ENCODE data around the gene LIG1.

The LIG1 gene

DNA sequence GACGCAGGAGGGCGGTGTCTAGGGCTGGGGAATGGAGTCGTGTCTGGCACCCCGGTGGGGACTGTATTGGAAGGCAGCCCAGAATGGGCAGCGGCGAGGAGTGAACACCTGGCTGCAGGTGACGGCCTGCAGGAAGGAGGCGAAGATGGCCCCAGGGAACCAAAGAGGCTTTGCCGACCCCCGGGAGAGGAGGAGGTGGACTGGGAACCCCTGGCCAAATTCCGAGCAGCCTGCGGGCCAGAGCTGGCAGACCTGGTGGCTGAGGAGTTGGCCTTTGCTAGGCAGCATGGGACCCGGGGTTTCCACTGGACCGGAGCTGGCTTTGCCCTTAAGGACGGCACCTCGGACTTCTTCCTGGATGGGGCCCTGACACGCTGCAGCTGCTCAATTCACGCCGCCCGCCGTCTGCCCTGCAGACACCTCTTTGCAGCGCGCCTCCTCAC lies 26.2 kb upstream of the LIG1 start:
- Histone ChIP-seq H3K4me1 (ENCODE audit: control insufficient read depth, insufficient read depth, low read length, poor library complexity, severe bottlenecking) (no peaks in the 10 kb centered on the region), H3K27me3 (replicated peaks; ENCODE audit: control insufficient read depth, insufficient read depth, low read length, poor library complexity, severe bottlenecking) (no peaks in the 10 kb centered on the region), H3K36me3 (ENCODE audit: control insufficient read depth, insufficient read depth, low read length) (no peaks in the 10 kb centered on the region), H3K4me3 (ENCODE audit: insufficient read depth, low read depth, low read length, poor library complexity, severe bottlenecking) (no peak overlapping the region), H3K9me3 (ENCODE audit: control insufficient read depth, low read length) (no peaks in the 10 kb centered on the region), H3K27ac (ENCODE audit: insufficient read depth, low read length, poor library complexity, severe bottlenecking) (no peak overlapping the region)
- no peak for DNase-seq

DNA sequence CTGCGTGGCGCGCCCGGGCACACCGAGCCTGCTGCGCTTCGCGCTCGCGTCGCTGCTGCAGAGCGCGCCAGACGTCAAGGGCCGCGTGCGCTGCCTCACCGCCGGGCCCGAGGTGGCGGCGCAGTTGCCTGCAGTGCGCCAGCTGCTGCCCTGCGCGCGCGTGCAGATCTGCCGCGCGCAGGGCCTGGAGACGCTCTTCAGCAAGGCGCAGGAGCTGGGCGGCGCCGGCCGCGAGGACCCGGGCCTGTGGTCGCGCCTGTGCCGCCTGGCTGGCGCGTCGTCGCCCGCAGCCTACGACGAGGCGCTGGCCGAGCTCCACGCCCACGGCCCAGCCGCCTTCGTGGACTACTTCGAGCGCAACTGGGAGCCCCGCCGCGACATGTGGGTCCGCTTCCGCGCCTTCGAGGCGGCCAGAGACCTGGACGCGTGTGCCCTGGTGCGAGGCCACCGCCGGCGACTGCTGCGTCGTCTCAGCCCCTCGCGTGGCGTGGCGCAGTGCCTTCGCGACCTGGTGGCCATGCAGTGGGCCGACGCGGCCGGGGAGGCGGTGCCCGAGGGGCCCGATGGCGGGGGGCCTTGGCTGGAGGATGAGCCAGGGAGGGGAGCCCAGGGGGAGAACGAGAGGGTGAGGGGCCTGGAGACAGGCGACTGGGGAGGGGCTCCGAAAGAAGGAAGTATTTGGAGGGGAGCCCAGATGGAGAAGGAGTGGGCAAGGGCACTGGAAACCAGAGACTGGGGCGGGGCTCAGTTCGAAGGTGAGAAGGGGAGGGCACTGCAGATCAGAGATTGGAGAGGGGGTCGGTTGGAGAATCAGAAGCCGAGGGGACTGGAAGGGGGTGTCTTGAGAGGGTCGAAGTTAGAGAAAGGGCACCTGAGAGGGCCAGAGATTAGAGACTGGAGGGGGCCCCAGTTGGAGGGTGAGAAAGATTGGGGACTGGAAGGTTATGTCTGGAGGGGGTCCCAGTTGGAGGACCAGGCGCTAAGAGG lies 25.0 kb upstream of the LIG1 start:
- Histone ChIP-seq H3K36me3 (ENCODE audit: control insufficient read depth, insufficient read depth, low read length) (no peaks in the 10 kb centered on the region), H3K4me1 (ENCODE audit: control insufficient read depth, insufficient read depth, low read length, poor library complexity, severe bottlenecking) (no peaks in the 10 kb centered on the region), H3K9me3 (ENCODE audit: control insufficient read depth, low read length) (no peaks in the 10 kb centered on the region), H3K27me3 (replicated peaks; ENCODE audit: control insufficient read depth, insufficient read depth, low read length, poor library complexity, severe bottlenecking) (no peaks in the 10 kb centered on the region), H3K4me3 (ENCODE audit: insufficient read depth, low read depth, low read length, poor library complexity, severe bottlenecking) (no peak overlapping the region), H3K27ac (ENCODE audit: insufficient read depth, low read length, poor library complexity, severe bottlenecking) (no peak overlapping the region)
- DNase-seq = no peak

DNA sequence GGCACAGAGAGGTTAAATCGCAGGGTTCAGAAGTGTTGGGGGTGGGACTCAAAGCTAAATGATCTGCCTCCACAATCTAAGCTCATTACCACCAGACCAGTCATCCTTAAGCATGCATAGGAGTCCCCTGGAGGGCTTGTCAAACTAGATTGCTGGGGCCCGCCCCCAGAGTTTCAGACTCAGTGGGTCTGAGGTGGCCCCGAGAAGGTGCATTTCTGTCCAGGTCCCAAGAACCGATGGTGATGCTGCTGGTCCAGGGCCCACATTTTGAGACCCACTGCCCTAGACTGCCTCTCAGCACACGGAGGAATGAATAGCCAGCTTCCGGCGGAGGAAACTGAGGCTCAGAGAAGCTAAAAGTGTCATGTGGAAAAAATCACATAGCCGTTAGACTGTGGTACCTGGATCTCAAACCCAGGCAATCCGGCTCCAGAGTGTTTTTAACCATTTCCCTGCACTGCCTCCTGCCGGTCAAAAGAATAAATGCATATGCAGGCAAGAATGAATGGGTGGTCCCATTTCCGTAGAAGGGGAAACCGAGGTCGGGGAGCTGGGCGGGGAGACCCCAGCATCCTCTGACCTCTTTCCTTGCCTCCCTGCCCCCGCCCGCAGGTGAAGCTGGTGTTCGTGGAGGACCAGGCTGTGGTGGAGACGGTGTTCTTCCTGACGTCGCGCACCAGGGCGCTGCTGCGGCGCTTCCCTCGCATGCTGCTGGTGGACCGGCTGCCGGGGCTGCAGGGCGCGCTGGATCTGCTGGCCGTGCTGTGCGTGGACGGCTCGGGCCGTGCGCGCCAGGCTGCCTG lies 24.1 kb upstream of the LIG1 start:
- no peak for DNase-seq
- no peaks in the 10 kb centered on the region for H3K4me1 ChIP-seq (ENCODE audit: control insufficient read depth, insufficient read depth, low read length, poor library complexity, severe bottlenecking)

GRCh38 chr19:48192750-48193149 lies 22.6 kb upstream of the LIG1 start:
- no peaks in the 10 kb centered on the region for H3K36me3 ChIP-seq (ENCODE audit: control insufficient read depth, insufficient read depth, low read length)
- no peak overlapping the region for H3K4me3 ChIP-seq (ENCODE audit: insufficient read depth, low read depth, low read length, poor library complexity, severe bottlenecking)
- H3K27me3 ChIP-seq (replicated peaks; ENCODE audit: control insufficient read depth, insufficient read depth, low read length, poor library complexity, severe bottlenecking) = no peaks in the 10 kb centered on the region
- no peak for DNase-seq
- no peaks in the 10 kb centered on the region for H3K4me1 ChIP-seq (ENCODE audit: control insufficient read depth, insufficient read depth, low read length, poor library complexity, severe bottlenecking)
- H3K9me3 ChIP-seq (ENCODE audit: control insufficient read depth, low read length) = no peaks in the 10 kb centered on the region
- H3K27ac ChIP-seq (ENCODE audit: insufficient read depth, low read length, poor library complexity, severe bottlenecking) = no peak overlapping the region

More for the DNA sequence above, 24.1 kb upstream of the LIG1 start:
- Histone ChIP-seq H3K9me3 (ENCODE audit: control insufficient read depth, low read length) (no peaks in the 10 kb centered on the region), H3K4me3 (ENCODE audit: insufficient read depth, low read depth, low read length, poor library complexity, severe bottlenecking) (no peak overlapping the region), H3K27ac (ENCODE audit: insufficient read depth, low read length, poor library complexity, severe bottlenecking) (no peak overlapping the region), H3K36me3 (ENCODE audit: control insufficient read depth, insufficient read depth, low read length) (no peaks in the 10 kb centered on the region), H3K27me3 (replicated peaks; ENCODE audit: control insufficient read depth, insufficient read depth, low read length, poor library complexity, severe bottlenecking) (no peaks in the 10 kb centered on the region)

- no peak overlapping the region for H3K4me3 ChIP-seq (ENCODE audit: insufficient read depth, low read depth, low read length, poor library complexity, severe bottlenecking)
- no peak overlapping the region for H3K27ac ChIP-seq (ENCODE audit: insufficient read depth, low read length, poor library complexity, severe bottlenecking)
- no peaks in the 10 kb centered on the region for H3K36me3 ChIP-seq (ENCODE audit: control insufficient read depth, insufficient read depth, low read length)
Measured at GRCh38 chr19:48190885-48191284, 20.7 kb upstream of the LIG1 start.

DNA sequence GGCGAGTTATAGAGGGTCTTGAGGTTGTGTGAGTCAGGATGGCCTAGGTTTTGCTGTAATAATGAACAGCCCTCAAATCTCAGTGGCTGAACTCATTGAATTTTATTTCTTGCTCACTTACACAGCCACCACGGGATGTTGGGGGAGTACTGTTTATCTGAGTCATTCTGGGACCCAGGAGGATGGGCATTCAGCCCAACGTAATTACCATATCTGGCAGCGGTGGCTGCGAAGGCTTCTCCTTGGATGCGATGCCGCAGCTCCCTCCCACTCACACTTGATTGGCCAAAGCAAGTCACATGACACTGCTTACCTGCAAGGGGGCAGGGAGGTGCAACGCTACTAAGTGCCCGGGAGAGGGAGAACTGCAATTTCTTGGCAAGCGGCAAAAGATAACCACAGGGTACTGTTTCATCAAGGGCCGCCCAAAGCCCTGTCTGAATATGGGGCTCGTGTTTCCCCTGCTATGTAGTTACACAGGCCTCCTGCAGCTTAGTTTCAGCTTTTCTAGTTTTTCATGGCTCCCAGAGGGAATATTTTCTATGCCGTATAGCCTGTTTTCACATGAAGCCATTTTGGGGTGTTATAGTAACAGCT lies 20.2 kb upstream of the LIG1 start:
- no peak overlapping the region for H3K4me3 ChIP-seq (ENCODE audit: insufficient read depth, low read depth, low read length, poor library complexity, severe bottlenecking)
- H3K36me3 ChIP-seq (ENCODE audit: control insufficient read depth, insufficient read depth, low read length) = no peaks in the 10 kb centered on the region
- peak; percentile 11 to 63 (median 54) for DNase-seq
- no peaks in the 10 kb centered on the region for H3K27me3 ChIP-seq (replicated peaks; ENCODE audit: control insufficient read depth, insufficient read depth, low read length, poor library complexity, severe bottlenecking)
- no peak overlapping the region for H3K27ac ChIP-seq (ENCODE audit: insufficient read depth, low read length, poor library complexity, severe bottlenecking)
- H3K4me1 ChIP-seq (ENCODE audit: control insufficient read depth, insufficient read depth, low read length, poor library complexity, severe bottlenecking) = no peaks in the 10 kb centered on the region
- H3K9me3 ChIP-seq (ENCODE audit: control insufficient read depth, low read length) = no peaks in the 10 kb centered on the region

More at GRCh38 chr19:48190885-48191284, 20.7 kb upstream of the LIG1 start:
- Histone ChIP-seq H3K27me3 (replicated peaks; ENCODE audit: control insufficient read depth, insufficient read depth, low read length, poor library complexity, severe bottlenecking) (no peaks in the 10 kb centered on the region), H3K9me3 (ENCODE audit: control insufficient read depth, low read length) (no peaks in the 10 kb centered on the region), H3K4me1 (ENCODE audit: control insufficient read depth, insufficient read depth, low read length, poor library complexity, severe bottlenecking) (no peaks in the 10 kb centered on the region)
- no peak for DNase-seq

DNA sequence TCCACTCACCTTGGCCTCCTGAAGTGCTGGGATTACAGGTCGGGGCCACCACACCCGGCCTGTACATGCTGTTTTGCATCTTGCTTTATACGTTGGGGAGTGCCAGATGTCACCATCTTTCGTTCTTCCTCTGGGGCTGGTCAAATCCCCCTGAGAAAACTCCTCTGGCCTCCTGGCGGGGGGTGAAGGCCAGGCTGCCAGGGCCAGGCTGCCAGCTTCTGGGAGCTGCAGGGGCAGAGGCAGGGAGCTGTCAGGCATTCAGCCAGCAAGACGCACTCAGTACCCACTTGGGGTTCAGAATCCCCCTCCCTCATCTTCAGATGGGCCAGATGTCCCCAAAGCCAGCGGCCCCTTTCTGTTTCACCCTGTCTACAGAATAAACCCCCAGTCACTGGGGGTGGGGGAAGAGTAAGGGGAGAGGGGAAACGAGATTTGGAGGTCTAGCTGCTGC lies 16.4 kb upstream of the LIG1 start:
- Histone ChIP-seq H3K9me3 (ENCODE audit: control insufficient read depth, low read length) (peaks cover 3% of the 10 kb centered on the region), H3K4me1 (ENCODE audit: control insufficient read depth, insufficient read depth, low read length, poor library complexity, severe bottlenecking) (no peaks in the 10 kb centered on the region), H3K27me3 (replicated peaks; ENCODE audit: control insufficient read depth, insufficient read depth, low read length, poor library complexity, severe bottlenecking) (no peaks in the 10 kb centered on the region), H3K27ac (ENCODE audit: insufficient read depth, low read length, poor library complexity, severe bottlenecking) (no peak overlapping the region), H3K36me3 (ENCODE audit: control insufficient read depth, insufficient read depth, low read length) (no peaks in the 10 kb centered on the region), H3K4me3 (ENCODE audit: insufficient read depth, low read depth, low read length, poor library complexity, severe bottlenecking) (no peak overlapping the region)
- DNase-seq = no peak

GRCh38 chr19:48186015-48186414 lies 15.9 kb upstream of the LIG1 start:
- Histone ChIP-seq H3K4me1 (ENCODE audit: control insufficient read depth, insufficient read depth, low read length, poor library complexity, severe bottlenecking) (no peaks in the 10 kb centered on the region), H3K27me3 (replicated peaks; ENCODE audit: control insufficient read depth, insufficient read depth, low read length, poor library complexity, severe bottlenecking) (no peaks in the 10 kb centered on the region), H3K27ac (ENCODE audit: insufficient read depth, low read length, poor library complexity, severe bottlenecking) (no peak overlapping the region), H3K4me3 (ENCODE audit: insufficient read depth, low read depth, low read length, poor library complexity, severe bottlenecking) (no peak overlapping the region), H3K36me3 (ENCODE audit: control insufficient read depth, insufficient read depth, low read length) (no peaks in the 10 kb centered on the region), H3K9me3 (ENCODE audit: control insufficient read depth, low read length) (peaks cover 7% of the 10 kb centered on the region)
- no peak for DNase-seq

DNA sequence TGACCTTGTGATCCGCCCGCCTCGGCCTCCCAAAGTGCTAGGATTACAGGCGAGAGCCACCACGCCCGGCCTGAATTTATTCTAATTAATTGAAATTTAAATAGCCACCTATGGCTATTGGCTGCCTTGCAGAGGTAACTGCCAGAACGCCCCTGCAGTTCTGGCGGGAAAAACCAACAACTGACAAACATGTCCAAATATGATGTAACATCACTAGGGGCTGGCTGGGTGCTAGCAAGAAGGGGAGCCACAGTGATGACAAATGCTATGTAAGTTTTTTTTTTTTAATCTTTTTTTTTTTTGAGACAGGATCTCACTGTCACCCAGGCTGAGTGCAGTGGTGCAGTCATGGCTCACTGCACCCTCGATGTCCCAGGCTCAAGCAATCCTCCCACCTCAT lies 13.2 kb upstream of the LIG1 start:
- Histone ChIP-seq H3K4me3 (ENCODE audit: insufficient read depth, low read depth, low read length, poor library complexity, severe bottlenecking) (no peak overlapping the region), H3K27ac (ENCODE audit: insufficient read depth, low read length, poor library complexity, severe bottlenecking) (no peak overlapping the region), H3K27me3 (replicated peaks; ENCODE audit: control insufficient read depth, insufficient read depth, low read length, poor library complexity, severe bottlenecking) (no peaks in the 10 kb centered on the region), H3K4me1 (ENCODE audit: control insufficient read depth, insufficient read depth, low read length, poor library complexity, severe bottlenecking) (no peaks in the 10 kb centered on the region), H3K9me3 (ENCODE audit: control insufficient read depth, low read length) (peaks cover 7% of the 10 kb centered on the region), H3K36me3 (ENCODE audit: control insufficient read depth, insufficient read depth, low read length) (no peaks in the 10 kb centered on the region)
- DNase-seq = no peak
